Upper lobe of left lung (tissue), 6 donors: ENCODE results near the gene PRKAR1B. TPM values are rescaled to one million over a fixed set of nuclear protein-coding genes. Genes with fewer than 3 reads are reported as not detected.
A peak's percentile ranks its signal among the peaks of the same experiment; 100 is the strongest.

Source experiments
- ATAC-seq, 2 donors: fragments of 200-7000 bp; cut with Tn5 transposase; one replicate each; pipeline ENCODE4 v1.9.1; 2022; ENCODE audit warnings: mild to moderate bottlenecking in 2 of 2, moderate library complexity in 2 of 2; ENCODE audit not compliant: low FRiP score in 2 of 2
- DNase-seq, 2 donors: peaks; one replicate each; pipeline ENCODE4 v3.0.0-alpha.2; 2019 to 2020
- H3K27ac ChIP-seq, 4 donors: fragments of 200-600 bp; sonication (generic); one replicate each; pipeline ENCODE4 v1.5.1; 2016 to 2019
- H3K27me3 ChIP-seq, 4 donors: fragments of 200-600 bp; sonication (generic); one replicate each; pipeline ENCODE4 v1.5.1; 2017 to 2019
- H3K36me3 ChIP-seq, 4 donors: fragments of 200-600 bp; sonication (generic); one replicate each; pipeline ENCODE4 v1.5.1; 2016 to 2019
- H3K4me1 ChIP-seq, 4 donors: fragments of 200-600 bp; sonication (generic); one replicate each; pipeline ENCODE4 v1.5.1; 2018 to 2019
- H3K4me3 ChIP-seq, 4 donors: fragments of 200-600 bp; sonication (generic); one replicate each; pipeline ENCODE4 v1.5.1; 2017 to 2019; ENCODE audit warnings: mild to moderate bottlenecking in 2 of 4, moderate library complexity in 1 of 4
- H3K9me3 ChIP-seq, 4 donors: fragments of 200-600 bp; sonication (generic); one replicate each; pipeline ENCODE4 v1.5.1; 2018 to 2019
- EP300 ChIP-seq, 4 donors: sonication (generic); formaldehyde crosslinking; IDR thresholded peaks; one replicate each; pipeline ENCODE4 v1.5.1; 2017; ENCODE audit warnings: antibody characterized with exemption in 4 of 4, control low read depth in 2 of 4
- POLR2A ChIP-seq, 4 donors: fragments of 450-650 bp; IDR thresholded peaks; one replicate each; pipeline ENCODE4 v1.5.1; 2016 to 2017; ENCODE audit warnings: antibody characterized with exemption in 4 of 4, mild to moderate bottlenecking in 2 of 4
- POLR2AphosphoS5 ChIP-seq, 2 donors: sonication (generic); formaldehyde crosslinking; IDR thresholded peaks; one replicate each; pipeline ENCODE4 v1.5.1; 2017; ENCODE audit warnings: antibody characterized with exemption in 2 of 2
- WGBS, 2 donors: methylation state at CpG; one replicate each; pipeline ENCODE4 v1.1.5; 2017 to 2018; 5-methylcytosine and 5-hydroxymethylcytosine counted together
- total RNA-seq, 6 donors: library from RNA; depleted of rRNA in 4 of 6; stranded (reverse); fragments of >200 nt in 4 of 6; gene quantifications; one replicate each; pipeline versions ENCODE4 v1.1.0 to v1.2.1, GENCODE V29; 2016 to 2021
- TF ChIP-seq, protein P1 (sequence below), 6 experiments: fragments of 450-650 bp in 4 of 6; fragments of 200-600 bp in 2 of 6; sonication (generic) in 2 of 6; IDR thresholded peaks; one replicate each; pipeline ENCODE4 v1.5.1; 2016 to 2019; ENCODE audit warnings: antibody characterized with exemption in 6 of 6
- donor health status: DM: no; HTN: no; CAD: no; lungs with moderate emphysema.
- donor health status: DM: no; HTN: yes; CAD: no; lungs with severe emphysema.

The PRKAR1B gene
- total RNA-seq, 6 donors from 2014 or later, result 10.3 to 24.4 (median 20.9) TPM

GRCh38 chr7:583410-584121 lies 143.5 kb downstream of the PRKAR1B start:
- Histone ChIP-seq H3K4me1 (no peaks in the 10 kb centered on the region), H3K9me3 (no peaks in the 10 kb centered on the region), H3K27ac (peak overlapping the region in 1 of 4 donors; percentile 46), H3K27me3 (no peaks in the 10 kb centered on the region), H3K4me3 (peak overlapping the region in 1 of 4 donors; percentile 25), H3K36me3 (peaks cover 0 to 8% (median 0%) of the 10 kb centered on the region in 4 donors)
- TF ChIP-seq, protein P1, sequence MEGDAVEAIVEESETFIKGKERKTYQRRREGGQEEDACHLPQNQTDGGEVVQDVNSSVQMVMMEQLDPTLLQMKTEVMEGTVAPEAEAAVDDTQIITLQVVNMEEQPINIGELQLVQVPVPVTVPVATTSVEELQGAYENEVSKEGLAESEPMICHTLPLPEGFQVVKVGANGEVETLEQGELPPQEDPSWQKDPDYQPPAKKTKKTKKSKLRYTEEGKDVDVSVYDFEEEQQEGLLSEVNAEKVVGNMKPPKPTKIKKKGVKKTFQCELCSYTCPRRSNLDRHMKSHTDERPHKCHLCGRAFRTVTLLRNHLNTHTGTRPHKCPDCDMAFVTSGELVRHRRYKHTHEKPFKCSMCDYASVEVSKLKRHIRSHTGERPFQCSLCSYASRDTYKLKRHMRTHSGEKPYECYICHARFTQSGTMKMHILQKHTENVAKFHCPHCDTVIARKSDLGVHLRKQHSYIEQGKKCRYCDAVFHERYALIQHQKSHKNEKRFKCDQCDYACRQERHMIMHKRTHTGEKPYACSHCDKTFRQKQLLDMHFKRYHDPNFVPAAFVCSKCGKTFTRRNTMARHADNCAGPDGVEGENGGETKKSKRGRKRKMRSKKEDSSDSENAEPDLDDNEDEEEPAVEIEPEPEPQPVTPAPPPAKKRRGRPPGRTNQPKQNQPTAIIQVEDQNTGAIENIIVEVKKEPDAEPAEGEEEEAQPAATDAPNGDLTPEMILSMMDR (IDR thresholded peaks at IDR 0.05), result no peak
- no peak for TF ChIP-seq POLR2A (IDR thresholded peaks at IDR 0.05)
- no peak for TF ChIP-seq POLR2AphosphoS5 (IDR thresholded peaks at IDR 0.05)
- TF ChIP-seq EP300 (IDR thresholded peaks at IDR 0.05), result no peak
- 87 to 96% methylated on average over 30 of the region's 30 CpGs for WGBS, 2 donors
- ATAC-seq, result no peak
- DNase-seq, result no peak

DNA sequence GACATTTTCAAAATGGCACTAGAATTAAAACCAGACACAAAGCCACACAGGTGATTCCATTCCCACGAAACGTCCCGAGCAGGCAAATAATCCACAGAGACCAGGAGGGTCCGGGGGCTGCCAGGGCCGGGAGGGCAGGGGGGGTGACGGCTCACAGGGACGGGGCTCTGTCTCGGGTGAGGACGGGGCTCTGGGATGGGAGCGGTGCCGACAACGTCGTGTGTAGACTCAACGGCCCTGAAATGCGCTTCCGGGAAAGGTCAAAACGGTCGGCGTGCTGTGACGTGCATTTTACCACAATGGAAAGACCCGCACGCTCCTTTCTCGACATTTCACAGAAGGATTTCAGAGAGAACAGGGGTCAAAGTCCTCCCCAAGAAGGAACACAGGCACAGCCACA lies 144.2 kb downstream of the PRKAR1B start:
- no peak for DNase-seq

DNA sequence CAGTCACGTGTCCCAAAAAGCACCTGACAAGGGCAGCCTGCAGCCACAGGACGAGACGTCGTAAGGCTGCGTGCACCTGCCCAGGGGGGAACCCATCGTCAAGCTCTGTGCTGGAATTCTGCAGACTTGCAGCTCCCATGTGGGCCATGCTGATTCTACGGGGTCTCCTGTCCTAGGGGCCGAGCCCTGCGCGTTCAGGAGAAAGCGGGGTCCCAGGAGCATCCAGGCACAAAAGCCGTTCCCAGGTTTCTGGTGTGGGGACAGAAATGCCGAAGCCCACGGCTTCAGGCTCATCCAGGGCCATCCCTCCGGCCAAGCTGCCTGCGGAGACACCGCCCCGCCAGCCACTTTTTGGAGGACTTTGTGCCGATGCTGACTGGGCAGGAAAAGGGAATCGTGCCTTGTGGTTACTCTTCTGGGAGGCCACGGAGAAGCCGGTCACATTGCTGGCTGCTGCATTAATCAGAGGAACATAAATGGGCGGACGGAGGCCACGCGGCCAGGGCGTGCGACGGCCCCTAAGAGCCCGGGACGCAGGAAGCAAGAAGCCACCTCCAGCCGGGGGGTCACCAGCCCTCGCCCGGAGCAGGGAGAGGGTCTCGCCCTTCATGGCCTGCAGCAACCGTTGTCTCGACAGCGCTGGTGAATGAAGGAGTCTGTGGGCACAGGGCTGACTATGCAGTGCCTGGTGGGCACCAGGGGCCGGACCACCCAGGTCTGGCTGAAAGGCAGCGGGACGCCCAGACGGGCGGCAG lies 144.8 kb downstream of the PRKAR1B start:
- Histone ChIP-seq H3K4me3 (no peak overlapping the region), H3K36me3 (peaks cover 0 to 14% (median under 1%) of the 10 kb centered on the region in 4 donors), H3K9me3 (no peaks in the 10 kb centered on the region), H3K4me1 (no peaks in the 10 kb centered on the region), H3K27ac (no peak overlapping the region), H3K27me3 (no peaks in the 10 kb centered on the region)
- peak in 1 of 2 donors; percentile 76 for DNase-seq
- no peak for ATAC-seq
- TF ChIP-seq POLR2AphosphoS5 (IDR thresholded peaks at IDR 0.05), result no peak
- WGBS, 2 donors, result 94% methylated on average over 26 to 43 of the region's 43 CpGs

More for the DNA sequence above, 144.2 kb downstream of the PRKAR1B start:
- no peak overlapping the region for H3K27ac ChIP-seq
- no peaks in the 10 kb centered on the region for H3K27me3 ChIP-seq
- WGBS, 2 donors, result 93 to 94% methylated on average over 23 of the region's 23 CpGs
- H3K4me1 ChIP-seq, result no peaks in the 10 kb centered on the region
- TF ChIP-seq, protein P1 (IDR thresholded peaks at IDR 0.05), result no peak
- TF ChIP-seq EP300 (IDR thresholded peaks at IDR 0.05) (no peak), POLR2A (IDR thresholded peaks at IDR 0.05) (no peak), POLR2AphosphoS5 (IDR thresholded peaks at IDR 0.05) (no peak)
- no peaks in the 10 kb centered on the region for H3K9me3 ChIP-seq
- H3K36me3 ChIP-seq, result peaks cover 0 to 8% (median 0%) of the 10 kb centered on the region in 4 donors
- no peak overlapping the region for H3K4me3 ChIP-seq
- ATAC-seq, result no peak

DNA sequence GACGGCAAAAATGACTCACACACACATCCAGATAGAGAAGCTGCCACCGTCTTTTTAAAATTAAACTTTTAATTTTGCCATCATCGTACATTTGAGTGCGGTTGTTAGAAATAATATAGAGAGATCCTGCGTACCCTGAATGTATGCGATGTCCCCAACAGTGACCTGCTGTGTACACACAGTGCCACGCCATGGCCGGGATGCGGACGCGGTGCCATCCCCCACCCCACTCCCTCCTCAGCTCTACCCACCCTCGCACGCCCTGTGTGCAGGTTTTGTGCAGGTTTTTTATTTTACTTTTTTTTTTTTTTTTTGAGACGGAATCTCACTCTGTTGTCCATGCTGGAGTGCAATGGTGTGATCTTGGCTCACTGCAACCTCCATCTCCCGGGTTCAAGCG lies 148.7 kb downstream of the PRKAR1B start:
- Histone ChIP-seq H3K36me3 (peaks cover 0 to 15% (median 3%) of the 10 kb centered on the region in 4 donors), H3K9me3 (peaks cover 0 to 3% (median 0%) of the 10 kb centered on the region in 4 donors), H3K27ac (no peak overlapping the region), H3K27me3 (no peaks in the 10 kb centered on the region), H3K4me1 (no peaks in the 10 kb centered on the region), H3K4me3 (no peak overlapping the region)
- ATAC-seq (no peak), DNase-seq (no peak)
- TF ChIP-seq, protein P1 (IDR thresholded peaks at IDR 0.05), result no peak
- TF ChIP-seq EP300 (IDR thresholded peaks at IDR 0.05), result no peak
- no peak for TF ChIP-seq POLR2AphosphoS5 (IDR thresholded peaks at IDR 0.05)
- no peak for TF ChIP-seq POLR2A (IDR thresholded peaks at IDR 0.05)
- 95 to 99% methylated on average over 16 of the region's 16 CpGs for WGBS, 2 donors

DNA sequence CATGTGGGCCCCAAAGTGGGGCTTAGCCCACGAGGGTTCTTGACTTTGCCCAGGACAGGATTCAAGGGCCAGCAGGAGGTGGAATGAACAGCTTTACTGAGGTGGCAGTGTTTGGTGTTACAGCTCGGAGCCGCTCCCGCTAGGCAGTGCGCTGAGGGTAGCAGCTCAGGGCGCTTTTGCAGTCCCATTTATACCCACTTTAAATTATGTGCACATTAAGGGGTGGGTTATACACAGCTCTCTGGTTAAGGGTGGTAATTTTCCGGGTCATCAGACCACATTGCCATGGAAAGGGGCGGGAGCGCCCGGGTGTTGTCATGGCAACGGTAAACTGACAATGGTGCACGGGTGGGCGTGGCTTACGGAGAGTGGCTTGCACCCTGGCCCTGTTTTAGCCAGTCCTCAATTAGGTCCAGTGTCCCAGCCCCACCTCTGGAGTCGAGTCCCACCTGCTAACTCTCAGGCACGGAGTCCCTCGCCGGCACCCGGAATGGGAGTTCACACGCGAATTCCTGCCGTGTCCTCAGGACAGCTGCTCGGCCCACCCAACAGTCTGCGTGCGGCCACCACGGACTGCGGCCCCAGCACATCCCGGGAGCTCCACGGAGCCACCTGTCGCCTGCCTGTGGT lies 149.2 kb downstream of the PRKAR1B start:
- ATAC-seq, result no peak
- WGBS, 2 donors, result 89 to 91% methylated on average over 16 to 30 of the region's 30 CpGs

More for the DNA sequence above, 149.2 kb downstream of the PRKAR1B start:
- Histone ChIP-seq H3K9me3 (peaks cover 0 to 3% (median 0%) of the 10 kb centered on the region in 4 donors), H3K36me3 (peaks cover 0 to 15% (median 3%) of the 10 kb centered on the region in 4 donors), H3K4me3 (no peak overlapping the region), H3K27me3 (no peaks in the 10 kb centered on the region), H3K4me1 (no peaks in the 10 kb centered on the region), H3K27ac (no peak overlapping the region)
- TF ChIP-seq, protein P1 (IDR thresholded peaks at IDR 0.05), result no peak
- TF ChIP-seq POLR2A (IDR thresholded peaks at IDR 0.05), result no peak
- no peak for TF ChIP-seq POLR2AphosphoS5 (IDR thresholded peaks at IDR 0.05)
- no peak for TF ChIP-seq EP300 (IDR thresholded peaks at IDR 0.05)
- DNase-seq, result peak in 1 of 2 donors; percentile 72
